Right atrium auricular region (tissue), 2 donors: ENCODE data around the gene UNC5C. TPM values are rescaled to one million over a fixed set of nuclear protein-coding genes. Genes with fewer than 3 reads are reported as not detected.

ENCODE experiments used
- DNase-seq: peaks from one replicate; pipeline ENCODE4 v3.0.0-alpha.2; 2019; ENCODE audit warnings: low spot score
- H3K27ac ChIP-seq, 2 donors: fragments of 200-600 bp; sonication (generic); 1 replicate in 1 of 2; 2 replicates in 1 of 2; pipeline ENCODE4 v1.5.1; 2016 to 2019
- H3K27me3 ChIP-seq, 2 donors: fragments of 200-600 bp; sonication (generic); one replicate each; pipeline versions ENCODE4 v1.5.1 to v1.6.0; 2017 to 2019
- H3K36me3 ChIP-seq: fragments of 200-600 bp; sonication (generic); one replicate; pipeline ENCODE4 v1.5.1; 2016
- H3K4me1 ChIP-seq, 2 donors: fragments of 200-600 bp; sonication (generic); one replicate each; pipeline versions ENCODE4 v1.5.1 to v1.6.0; 2017 to 2019
- H3K4me3 ChIP-seq, 2 donors: fragments of 200-600 bp; sonication (generic); 1 replicate in 1 of 2; 2 replicates in 1 of 2; pipeline ENCODE4 v1.5.1; 2017 to 2019; ENCODE audit warnings: mild to moderate bottlenecking in 1 of 2, moderate library complexity in 1 of 2
- H3K9me3 ChIP-seq, 2 donors: fragments of 200-600 bp; sonication (generic); one replicate each; pipeline ENCODE4 v1.5.1; 2019
- total RNA-seq, 2 donors: library from RNA; depleted of rRNA; stranded (reverse); fragments of >200 nt; gene quantifications; one replicate each; pipeline ENCODE4 v1.1.0, GENCODE V29; 2016
- TF ChIP-seq, protein P1 (sequence below), 2 donors: fragments of 200-600 bp; sonication (generic); IDR thresholded peaks; one replicate each; pipeline ENCODE4 v1.5.1; 2019; ENCODE audit warnings: antibody characterized with exemption in 2 of 2

Gene UNC5C
- total RNA-seq, 2 donors from 2014 or later, result 3.8 to 4.6 TPM

DNA sequence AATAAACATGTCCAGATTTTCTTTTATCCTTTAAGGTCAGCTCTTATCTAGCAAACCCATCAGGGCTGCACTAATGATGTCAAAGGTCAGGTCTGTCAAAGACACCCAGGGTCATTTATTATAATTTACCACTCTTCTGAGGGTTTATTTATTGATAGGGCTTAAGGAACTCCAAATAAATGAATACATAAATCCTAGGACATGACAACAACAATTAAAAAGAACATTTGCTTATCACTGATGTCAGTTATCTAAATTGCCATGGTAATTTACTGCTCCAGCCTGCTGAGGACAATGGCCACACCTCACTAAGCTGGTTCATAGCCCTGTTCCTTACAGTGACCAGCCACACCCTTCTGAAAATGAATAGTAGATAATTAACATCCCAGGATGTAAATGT is 317.1 kb downstream of the UNC5C start:
- Histone ChIP-seq H3K4me3 (no peak overlapping the region), H3K36me3 (no peaks in the 10 kb centered on the region), H3K4me1 (no peaks in the 10 kb centered on the region), H3K27me3 (no peaks in the 10 kb centered on the region), H3K27ac (no peak overlapping the region), H3K9me3 (no peaks in the 10 kb centered on the region)
- TF ChIP-seq, protein P1, sequence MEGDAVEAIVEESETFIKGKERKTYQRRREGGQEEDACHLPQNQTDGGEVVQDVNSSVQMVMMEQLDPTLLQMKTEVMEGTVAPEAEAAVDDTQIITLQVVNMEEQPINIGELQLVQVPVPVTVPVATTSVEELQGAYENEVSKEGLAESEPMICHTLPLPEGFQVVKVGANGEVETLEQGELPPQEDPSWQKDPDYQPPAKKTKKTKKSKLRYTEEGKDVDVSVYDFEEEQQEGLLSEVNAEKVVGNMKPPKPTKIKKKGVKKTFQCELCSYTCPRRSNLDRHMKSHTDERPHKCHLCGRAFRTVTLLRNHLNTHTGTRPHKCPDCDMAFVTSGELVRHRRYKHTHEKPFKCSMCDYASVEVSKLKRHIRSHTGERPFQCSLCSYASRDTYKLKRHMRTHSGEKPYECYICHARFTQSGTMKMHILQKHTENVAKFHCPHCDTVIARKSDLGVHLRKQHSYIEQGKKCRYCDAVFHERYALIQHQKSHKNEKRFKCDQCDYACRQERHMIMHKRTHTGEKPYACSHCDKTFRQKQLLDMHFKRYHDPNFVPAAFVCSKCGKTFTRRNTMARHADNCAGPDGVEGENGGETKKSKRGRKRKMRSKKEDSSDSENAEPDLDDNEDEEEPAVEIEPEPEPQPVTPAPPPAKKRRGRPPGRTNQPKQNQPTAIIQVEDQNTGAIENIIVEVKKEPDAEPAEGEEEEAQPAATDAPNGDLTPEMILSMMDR (IDR thresholded peaks at IDR 0.05), result no peak
- no peak for DNase-seq

DNA sequence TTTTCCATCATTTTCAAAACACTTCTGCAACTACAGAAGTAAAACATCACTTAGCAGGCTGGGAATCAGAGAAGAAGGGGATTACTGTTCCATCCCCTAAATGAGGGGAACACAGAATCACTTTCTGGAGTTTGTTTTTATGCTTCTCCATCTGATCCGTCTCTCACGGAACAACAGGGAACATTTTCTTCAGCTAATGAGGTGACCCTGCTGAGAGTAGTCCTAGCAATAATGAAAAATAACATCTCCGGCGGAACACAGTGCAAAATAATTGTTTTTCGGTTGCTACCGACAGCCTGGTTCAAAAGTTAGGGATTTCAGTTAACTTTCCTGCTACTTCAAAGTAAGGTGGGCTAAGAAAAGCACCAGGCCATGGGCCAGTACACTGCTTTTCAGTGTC is 322.9 kb downstream of the UNC5C start:
- H3K27me3 ChIP-seq, result no peaks in the 10 kb centered on the region
- H3K9me3 ChIP-seq, result no peaks in the 10 kb centered on the region
- no peak overlapping the region for H3K4me3 ChIP-seq
- no peak for DNase-seq
- no peak overlapping the region for H3K27ac ChIP-seq
- TF ChIP-seq, protein P1 (IDR thresholded peaks at IDR 0.05), result no peak
- H3K36me3 ChIP-seq, result no peaks in the 10 kb centered on the region
- no peaks in the 10 kb centered on the region for H3K4me1 ChIP-seq

DNA sequence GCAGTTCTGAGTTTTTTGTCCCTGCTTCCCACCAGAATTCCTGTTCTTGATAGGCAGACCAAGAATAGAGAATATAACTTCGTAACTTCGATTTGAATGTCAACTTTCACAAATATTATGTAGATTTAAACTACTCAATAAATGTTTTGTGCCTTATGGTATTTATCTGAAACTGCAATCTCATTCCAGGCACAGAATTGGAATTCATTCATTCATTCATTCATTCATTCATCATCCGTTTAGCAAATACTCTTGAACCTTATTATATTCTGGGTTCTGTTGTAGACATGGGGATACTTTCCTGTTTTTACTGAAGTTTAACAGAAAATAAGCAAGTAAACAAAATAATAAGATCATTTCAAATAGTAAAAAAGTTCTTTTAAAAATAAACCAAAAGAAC is 324.4 kb downstream of the UNC5C start:
- Histone ChIP-seq H3K4me3 (no peak overlapping the region), H3K9me3 (no peaks in the 10 kb centered on the region), H3K27me3 (no peaks in the 10 kb centered on the region), H3K36me3 (no peaks in the 10 kb centered on the region), H3K4me1 (no peaks in the 10 kb centered on the region), H3K27ac (no peak overlapping the region)
- TF ChIP-seq, protein P1 (IDR thresholded peaks at IDR 0.05), result no peak
- DNase-seq, result no peak

DNA sequence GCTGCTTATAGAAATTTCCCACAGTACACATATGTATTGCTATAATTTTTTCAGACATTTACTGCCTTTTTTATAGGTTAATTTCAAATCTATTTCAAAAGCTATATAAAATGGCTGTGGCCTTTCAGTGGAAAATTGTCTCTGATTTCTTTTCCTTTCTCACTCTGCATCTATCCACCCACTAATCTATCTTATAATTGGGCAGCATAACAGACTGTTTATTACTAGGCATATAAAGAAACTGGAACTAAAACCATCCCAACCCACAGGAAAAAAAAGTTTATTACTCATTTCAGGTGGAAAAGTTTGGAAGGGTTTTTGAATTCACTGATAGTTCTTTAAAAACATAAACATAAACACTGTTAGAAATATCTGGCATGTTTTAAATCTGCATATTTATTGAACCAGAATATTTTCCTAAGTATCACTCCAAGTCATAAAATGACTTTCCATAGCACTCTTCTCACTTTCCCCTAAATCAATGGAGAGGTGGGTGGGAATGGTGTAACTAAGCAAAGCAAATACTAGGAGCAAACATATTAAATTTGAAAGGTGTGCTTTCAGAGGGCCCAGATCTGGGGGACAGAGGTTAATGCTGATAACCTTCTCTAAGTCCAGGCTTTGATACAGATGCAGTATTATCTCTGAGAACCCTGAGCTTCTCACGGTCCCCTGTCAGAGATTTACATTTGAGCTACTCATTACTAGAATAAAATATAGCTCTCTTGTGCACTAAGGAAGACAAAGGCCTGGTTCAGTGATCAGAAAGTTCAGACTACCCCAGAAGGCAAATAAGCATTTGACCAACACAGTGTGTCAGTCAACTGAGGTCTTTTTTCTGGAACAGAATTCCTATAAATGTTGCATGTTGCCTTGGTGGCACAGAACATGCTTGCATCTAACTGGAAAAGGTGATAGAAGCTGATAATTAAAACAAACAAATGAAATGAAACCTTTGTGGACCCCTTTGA is 328.3 kb downstream of the UNC5C start:
- Histone ChIP-seq H3K36me3 (no peaks in the 10 kb centered on the region), H3K4me1 (peaks cover 0 to 5% of the 10 kb centered on the region in 2 donors)
- DNase-seq, result no peak

DNA sequence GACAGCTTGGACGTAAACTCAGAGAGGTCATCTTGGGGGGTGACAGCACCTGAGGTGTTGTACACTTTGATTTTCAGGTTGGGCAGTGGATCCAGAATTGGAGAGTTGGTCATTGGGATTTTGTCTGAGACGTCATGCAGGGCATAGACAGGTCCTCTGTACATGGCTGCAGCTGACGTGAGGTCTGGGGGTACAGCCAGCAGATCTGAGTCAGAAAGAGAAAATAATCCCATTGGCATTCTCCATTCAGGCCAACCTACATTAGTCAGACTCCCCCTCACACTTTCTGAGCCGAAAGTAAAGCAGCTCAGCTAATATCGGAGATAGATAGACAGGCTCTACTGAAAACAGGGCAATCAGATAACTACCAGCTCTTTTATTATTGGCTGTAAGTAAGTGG is 329.7 kb downstream of the UNC5C start:
- H3K4me3 ChIP-seq, result no peak overlapping the region
- H3K27ac ChIP-seq, result no peak overlapping the region
- no peaks in the 10 kb centered on the region for H3K27me3 ChIP-seq
- H3K36me3 ChIP-seq, result no peaks in the 10 kb centered on the region
- no peaks in the 10 kb centered on the region for H3K9me3 ChIP-seq
- peaks cover 0 to 5% of the 10 kb centered on the region in 2 donors for H3K4me1 ChIP-seq
- DNase-seq, result no peak
- TF ChIP-seq, protein P1 (IDR thresholded peaks at IDR 0.05), result no peak

More for the DNA sequence above, 328.3 kb downstream of the UNC5C start:
- Histone ChIP-seq H3K4me3 (no peak overlapping the region), H3K27ac (no peak overlapping the region), H3K9me3 (no peaks in the 10 kb centered on the region), H3K27me3 (no peaks in the 10 kb centered on the region)
- TF ChIP-seq, protein P1 (IDR thresholded peaks at IDR 0.05), result no peak
